Measurements from ENCODE around the gene CETN2.
"Not testable (repeated sequence)": the region's sequence is repeated elsewhere in the genome, so short reads cannot be mapped to it uniquely, and the experiment has no call there.

Gene CETN2

DNA sequence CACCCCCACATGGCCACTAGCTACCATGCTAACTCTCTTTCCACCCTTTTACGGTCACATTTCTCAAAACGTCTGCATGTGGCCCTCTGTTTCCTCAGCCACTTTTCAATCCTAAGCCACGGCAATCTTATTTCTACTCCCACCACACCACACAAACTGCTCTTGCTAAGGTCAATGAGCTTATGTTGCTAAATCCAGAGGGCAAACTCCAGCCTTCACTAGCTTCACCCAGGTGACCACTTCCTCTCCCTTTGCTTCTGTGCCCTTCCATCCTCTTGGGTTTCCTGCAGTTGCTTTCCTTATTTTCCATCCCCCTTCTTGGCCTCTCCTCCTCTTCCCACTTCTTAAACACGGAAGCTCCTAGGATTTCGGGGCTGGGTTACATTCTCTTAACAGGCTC lies 16.5 kb downstream of the CETN2 start:
- DNase-seq (ENCODE audit: low read depth) = no peak
- no peak overlapping the region for H3K4me3 ChIP-seq (ENCODE audit: control insufficient read depth, low read depth, low read length)
- TF ChIP-seq, protein P1, sequence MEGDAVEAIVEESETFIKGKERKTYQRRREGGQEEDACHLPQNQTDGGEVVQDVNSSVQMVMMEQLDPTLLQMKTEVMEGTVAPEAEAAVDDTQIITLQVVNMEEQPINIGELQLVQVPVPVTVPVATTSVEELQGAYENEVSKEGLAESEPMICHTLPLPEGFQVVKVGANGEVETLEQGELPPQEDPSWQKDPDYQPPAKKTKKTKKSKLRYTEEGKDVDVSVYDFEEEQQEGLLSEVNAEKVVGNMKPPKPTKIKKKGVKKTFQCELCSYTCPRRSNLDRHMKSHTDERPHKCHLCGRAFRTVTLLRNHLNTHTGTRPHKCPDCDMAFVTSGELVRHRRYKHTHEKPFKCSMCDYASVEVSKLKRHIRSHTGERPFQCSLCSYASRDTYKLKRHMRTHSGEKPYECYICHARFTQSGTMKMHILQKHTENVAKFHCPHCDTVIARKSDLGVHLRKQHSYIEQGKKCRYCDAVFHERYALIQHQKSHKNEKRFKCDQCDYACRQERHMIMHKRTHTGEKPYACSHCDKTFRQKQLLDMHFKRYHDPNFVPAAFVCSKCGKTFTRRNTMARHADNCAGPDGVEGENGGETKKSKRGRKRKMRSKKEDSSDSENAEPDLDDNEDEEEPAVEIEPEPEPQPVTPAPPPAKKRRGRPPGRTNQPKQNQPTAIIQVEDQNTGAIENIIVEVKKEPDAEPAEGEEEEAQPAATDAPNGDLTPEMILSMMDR (IDR thresholded peaks at IDR 0.05; ENCODE audit: control insufficient read depth, insufficient read depth, low read depth, low read length, missing control alignments) = no peak

DNA sequence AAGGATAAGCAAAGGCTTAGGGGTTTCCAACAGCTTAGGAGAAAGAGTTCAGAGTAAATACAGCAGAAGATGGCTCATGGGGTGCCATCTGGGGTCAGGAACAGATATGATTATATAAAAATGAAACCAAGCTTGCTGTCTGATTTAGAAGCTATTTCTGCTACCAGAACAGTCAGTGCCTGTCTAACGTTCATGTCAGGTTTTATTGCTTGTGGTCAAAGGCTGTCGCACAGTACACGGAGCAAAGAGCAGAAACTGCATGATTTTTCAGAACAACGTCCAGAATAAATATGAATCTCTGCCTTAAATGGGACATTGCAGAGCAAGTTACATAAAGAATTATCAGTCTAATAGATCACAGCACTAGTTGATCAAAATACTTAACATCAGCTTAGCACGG lies 17.4 kb downstream of the CETN2 start:
- no peak overlapping the region for H3K4me3 ChIP-seq (ENCODE audit: control insufficient read depth, low read depth, low read length)
- TF ChIP-seq, protein P1 (IDR thresholded peaks at IDR 0.05; ENCODE audit: control insufficient read depth, insufficient read depth, low read depth, low read length, missing control alignments) = no peak
- DNase-seq (ENCODE audit: low read depth) = no peak

DNA sequence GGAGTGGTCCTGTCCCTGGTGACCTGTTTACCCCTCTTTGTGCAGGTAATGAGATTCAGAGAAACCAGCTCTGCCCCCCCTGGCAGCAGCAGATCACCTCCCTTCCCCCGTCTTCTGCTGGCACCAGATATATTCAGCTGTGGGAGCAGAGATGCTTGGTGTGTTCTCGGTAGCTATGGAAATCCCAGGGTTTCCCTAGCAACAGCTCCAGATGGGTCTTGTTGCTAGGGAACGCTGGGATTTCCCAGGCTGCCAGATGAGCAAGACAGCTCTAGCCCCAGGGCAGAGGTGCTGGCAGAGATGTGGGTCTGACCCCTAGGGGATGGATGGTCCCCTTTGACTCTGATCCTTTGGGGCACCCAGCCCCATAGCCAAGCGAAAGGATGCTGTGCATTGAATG lies 20.2 kb downstream of the CETN2 start:
- no peak for DNase-seq (ENCODE audit: low read depth)
- H3K4me3 ChIP-seq (ENCODE audit: control insufficient read depth, low read depth, low read length) = no peak overlapping the region
- TF ChIP-seq, protein P1 (IDR thresholded peaks at IDR 0.05; ENCODE audit: control insufficient read depth, insufficient read depth, low read depth, low read length, missing control alignments) = no peak

DNA sequence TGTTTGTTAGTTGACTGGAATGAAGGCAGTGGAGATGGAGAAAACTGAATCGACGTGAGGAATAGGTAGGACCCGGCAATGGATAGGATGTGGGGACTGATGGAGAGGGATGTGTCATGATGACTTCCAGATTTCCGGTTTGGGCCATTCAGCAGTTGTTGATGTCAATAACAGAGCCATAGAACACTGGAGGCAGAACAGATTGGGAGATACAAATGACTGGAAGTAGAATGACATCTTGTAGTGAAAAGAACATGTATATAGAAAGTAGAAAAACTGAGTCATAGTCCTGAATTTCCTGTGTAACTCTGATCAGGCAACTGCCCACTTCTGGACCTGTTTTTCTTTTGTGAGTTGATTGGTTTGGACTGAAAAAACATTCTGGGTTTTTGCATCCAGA lies 24.5 kb downstream of the CETN2 start:
- TF ChIP-seq, protein P1 (IDR thresholded peaks at IDR 0.05; ENCODE audit: control insufficient read depth, insufficient read depth, low read depth, low read length, missing control alignments) = no peak
- no peak overlapping the region for H3K4me3 ChIP-seq (ENCODE audit: control insufficient read depth, low read depth, low read length)
- no peak for DNase-seq (ENCODE audit: low read depth)

DNA sequence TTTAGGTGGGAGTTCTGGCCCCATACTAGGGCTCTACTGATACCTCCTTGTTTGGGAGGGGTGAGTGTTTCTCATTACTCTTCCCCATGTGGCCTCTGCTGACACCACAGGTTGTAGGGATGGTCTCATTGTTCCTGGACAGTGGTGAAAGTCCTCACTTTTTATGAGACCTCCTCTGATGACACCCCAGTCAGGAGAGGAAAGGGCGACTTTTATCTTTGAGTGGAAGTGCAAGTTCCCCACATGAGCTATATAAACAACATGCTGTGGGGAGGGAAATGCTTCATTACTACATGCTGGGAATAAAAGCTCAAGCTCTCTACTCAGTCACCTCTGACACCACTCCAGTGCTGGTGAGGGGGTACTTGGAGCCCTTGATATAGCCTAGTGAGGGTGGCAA lies 31.6 kb downstream of the CETN2 start:
- TF ChIP-seq, protein P1 (IDR thresholded peaks at IDR 0.05; ENCODE audit: control insufficient read depth, insufficient read depth, low read depth, low read length, missing control alignments) = no peak
- H3K4me3 ChIP-seq (ENCODE audit: control insufficient read depth, low read depth, low read length) = no peak overlapping the region
- no peak for DNase-seq (ENCODE audit: low read depth)

DNA sequence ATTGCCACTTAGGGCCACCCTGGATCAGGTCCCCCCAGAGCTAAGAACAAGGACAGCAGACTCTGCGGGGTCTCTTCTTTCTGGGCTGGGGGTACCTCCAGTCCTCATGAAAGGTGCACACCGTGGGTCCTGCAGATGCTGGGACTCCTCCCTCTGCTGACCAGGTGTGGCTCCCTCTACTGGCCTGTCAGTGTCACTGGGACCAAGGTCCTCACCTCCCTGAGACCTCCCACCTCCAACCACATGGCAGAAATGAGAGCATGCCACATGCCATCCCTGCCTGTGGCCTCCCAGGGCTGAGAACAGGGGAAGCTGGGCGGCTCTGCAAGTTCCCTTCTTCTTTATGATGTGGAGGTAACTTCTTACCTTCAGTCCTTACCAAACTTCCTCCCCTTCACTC lies 43.5 kb downstream of the CETN2 start:
- H3K4me3 ChIP-seq (ENCODE audit: control insufficient read depth, low read depth, low read length); DNase-seq (ENCODE audit: low read depth): not testable (repeated sequence)

Data from AG09309 (cell line).